Transverse colon (tissue), 4 donors: Measurements from ENCODE around the gene MGA. TPM values are rescaled to one million over a fixed set of nuclear protein-coding genes. Genes with fewer than 3 reads are reported as not detected.

Experiments used
- DNase-seq: peaks from one replicate; pipeline ENCODE4 v3.0.0-alpha.2; 2019
- H3K27ac ChIP-seq, 4 donors: fragments of 200-600 bp; sonication (generic); 2 replicates each; pipeline ENCODE4 v1.5.1; 2016 to 2018; ENCODE audit warnings: inconsistent platforms in 4 of 4
- H3K27me3 ChIP-seq: fragments of 200-600 bp; sonication (generic); 2 replicates; pipeline ENCODE4 v1.5.1; 2017; ENCODE audit warnings: inconsistent platforms
- H3K36me3 ChIP-seq, 4 donors: fragments of 200-600 bp; sonication (generic); 2 replicates each; pipeline ENCODE4 v1.5.1; 2017 to 2019; ENCODE audit warnings: inconsistent platforms in 4 of 4
- H3K4me1 ChIP-seq, 4 donors: fragments of 200-600 bp; sonication (generic); 2 replicates each; pipeline ENCODE4 v1.5.1; 2017 to 2020; ENCODE audit warnings: inconsistent platforms in 4 of 4
- H3K4me3 ChIP-seq, 4 donors: fragments of 200-600 bp; sonication (generic); 1 replicate in 1 of 4; 2 replicates in 3 of 4; pipeline versions ENCODE4 v1.5.1 to v1.6.1; 2017 to 2019; ENCODE audit warnings: inconsistent platforms in 4 of 4
- H3K9me3 ChIP-seq, 2 donors: fragments of 200-600 bp; sonication (generic); 2 replicates each; pipeline ENCODE4 v1.5.1; 2017 to 2019; ENCODE audit warnings: inconsistent platforms in 2 of 2
- EP300 ChIP-seq: sonication (generic); formaldehyde crosslinking; IDR thresholded peaks from one replicate; pipeline ENCODE4 v1.6.1; 2017; ENCODE audit warnings: antibody characterized with exemption, low read depth
- POLR2A ChIP-seq: fragments of 450-650 bp; IDR thresholded peaks from one replicate; pipeline ENCODE4 v1.6.1; 2016; ENCODE audit warnings: antibody characterized with exemption, mild to moderate bottlenecking, moderate library complexity
- POLR2AphosphoS5 ChIP-seq, 3 donors: sonication (generic); formaldehyde crosslinking; IDR thresholded peaks; one replicate each; pipeline ENCODE4 v1.6.1; 2016; ENCODE audit warnings: antibody characterized with exemption in 3 of 3
- WGBS, 2 donors: methylation state at CpG; one replicate each; pipeline ENCODE4 v1.1.5; 2018; ENCODE audit warnings: low coverage in 1 of 2; 5-methylcytosine and 5-hydroxymethylcytosine counted together
- in situ Hi-C, 4 donors: fragments of 200-750 bp; cut with MboI; loops; one replicate each; pipeline versions ENCODE4 v1.15.0 to v1.15.1; 2017; ENCODE audit warnings: low sequenced_read_pairs in 3 of 4, low pct_ligation_motif_present in 1 of 4, low pct_unique_long_range_greater_than_20kb in 1 of 4
- intact Hi-C: fragments of 100-400 bp; cut with DNase I; formaldehyde crosslinking; loops from one replicate; pipeline ENCODE4 v1.15.1; 2023; ENCODE audit warnings: low total_unique reads
- total RNA-seq, 4 donors: library from RNA; depleted of rRNA; stranded (reverse); fragments of >200 nt; gene quantifications; one replicate each; pipeline ENCODE4 v1.1.0, GENCODE V29; 2016
- TF ChIP-seq, protein P1 (sequence below), 5 experiments: fragments of 200-600 bp in 3 of 5; fragments of 450-650 bp in 2 of 5; sonication (generic) in 3 of 5; IDR thresholded peaks; 1 replicate in 2 of 5; 2 replicates in 3 of 5; pipeline ENCODE4 v1.5.1; 2016 to 2017; ENCODE audit warnings: antibody characterized with exemption in 5 of 5, inconsistent platforms in 3 of 5, mild to moderate bottlenecking in 2 of 5, moderate library complexity in 1 of 5

Gene MGA
- total RNA-seq, 4 donors from 2014 or later: 12.3 to 33.2 (median 27.6) TPM

DNA sequence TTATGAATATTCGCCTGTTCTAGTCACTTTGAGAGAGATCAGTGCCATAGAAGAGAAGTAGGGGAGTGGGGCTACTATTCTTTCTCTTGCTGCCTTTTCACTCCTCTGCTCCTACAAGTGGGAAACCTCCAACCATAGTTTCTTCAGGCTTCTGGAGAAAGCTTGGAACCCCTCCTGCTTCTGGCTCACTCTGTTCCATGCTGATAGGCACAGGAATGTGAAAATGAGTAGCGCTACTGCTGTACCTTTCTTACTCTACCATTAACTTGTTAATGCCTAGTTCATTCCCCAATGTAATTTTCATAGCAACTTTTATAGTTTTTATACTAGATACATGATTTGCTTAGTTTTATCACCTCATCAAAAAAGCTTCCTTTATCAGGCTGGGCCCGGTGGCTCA, 141.0 kb downstream of the MGA start:
- Histone ChIP-seq H3K4me3 (no peak overlapping the region), H3K9me3 (no peaks in the 10 kb centered on the region), H3K36me3 (no peaks in the 10 kb centered on the region), H3K27me3 (no peaks in the 10 kb centered on the region), H3K27ac (no peak overlapping the region), H3K4me1 (peaks cover 0 to 17% (median 9%) of the 10 kb centered on the region in 4 donors)
- in situ Hi-C loops: loop anchor here in 2 of 4 donors (25.0 kb wide), 1 partner anchor 189 kb away; no protein-coding TSS in a partner anchor
- intact Hi-C loops: no loop called here
- DNase-seq: no peak
- TF ChIP-seq POLR2A (no peak), EP300 (no peak), POLR2AphosphoS5 (IDR thresholded peaks at IDR 0.05) (no peak)
- TF ChIP-seq, protein P1, sequence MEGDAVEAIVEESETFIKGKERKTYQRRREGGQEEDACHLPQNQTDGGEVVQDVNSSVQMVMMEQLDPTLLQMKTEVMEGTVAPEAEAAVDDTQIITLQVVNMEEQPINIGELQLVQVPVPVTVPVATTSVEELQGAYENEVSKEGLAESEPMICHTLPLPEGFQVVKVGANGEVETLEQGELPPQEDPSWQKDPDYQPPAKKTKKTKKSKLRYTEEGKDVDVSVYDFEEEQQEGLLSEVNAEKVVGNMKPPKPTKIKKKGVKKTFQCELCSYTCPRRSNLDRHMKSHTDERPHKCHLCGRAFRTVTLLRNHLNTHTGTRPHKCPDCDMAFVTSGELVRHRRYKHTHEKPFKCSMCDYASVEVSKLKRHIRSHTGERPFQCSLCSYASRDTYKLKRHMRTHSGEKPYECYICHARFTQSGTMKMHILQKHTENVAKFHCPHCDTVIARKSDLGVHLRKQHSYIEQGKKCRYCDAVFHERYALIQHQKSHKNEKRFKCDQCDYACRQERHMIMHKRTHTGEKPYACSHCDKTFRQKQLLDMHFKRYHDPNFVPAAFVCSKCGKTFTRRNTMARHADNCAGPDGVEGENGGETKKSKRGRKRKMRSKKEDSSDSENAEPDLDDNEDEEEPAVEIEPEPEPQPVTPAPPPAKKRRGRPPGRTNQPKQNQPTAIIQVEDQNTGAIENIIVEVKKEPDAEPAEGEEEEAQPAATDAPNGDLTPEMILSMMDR (IDR thresholded peaks at IDR 0.05): no peak
- 89 to 96% methylated on average over 3 of the region's 3 CpGs for WGBS, 2 donors

DNA sequence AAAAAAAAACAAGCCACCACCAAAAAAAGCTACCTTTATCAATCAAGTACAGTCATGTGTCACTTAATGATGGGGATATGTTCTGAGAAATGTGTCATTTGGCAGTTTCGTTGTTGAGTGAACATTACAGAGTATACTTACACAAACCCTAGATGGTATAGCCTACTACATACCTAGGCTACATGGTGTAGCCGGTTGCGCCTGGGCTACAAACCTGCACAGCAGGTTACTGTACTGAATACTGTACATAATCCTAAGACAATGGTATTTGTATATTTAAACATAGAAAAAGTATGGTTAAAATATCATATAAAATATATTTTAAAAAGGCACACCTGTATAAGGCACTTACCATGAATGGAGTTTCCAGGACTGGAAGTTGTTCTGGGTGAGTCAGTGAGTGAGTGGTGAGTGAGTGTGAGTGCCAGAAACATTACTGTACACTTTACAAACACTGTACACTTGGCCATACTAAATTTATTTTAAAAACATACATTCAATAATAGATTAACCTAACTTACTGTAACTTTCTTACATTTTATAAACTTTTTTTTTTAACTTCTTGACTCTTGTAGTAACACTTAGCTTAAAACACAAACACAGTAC, 141.7 kb downstream of the MGA start:
- Histone ChIP-seq H3K4me1 (peaks cover 0 to 12% (median 8%) of the 10 kb centered on the region in 4 donors), H3K36me3 (no peaks in the 10 kb centered on the region), H3K4me3 (no peak overlapping the region), H3K9me3 (no peaks in the 10 kb centered on the region), H3K27ac (no peak overlapping the region), H3K27me3 (no peaks in the 10 kb centered on the region)
- in situ Hi-C loops (loop anchor here in 2 of 4 donors (25.0 kb wide), 1 partner anchor 190 kb away; no protein-coding TSS in a partner anchor), intact Hi-C loops (no loop called here)
- DNase-seq: no peak
- TF ChIP-seq POLR2A: no peak
- TF ChIP-seq, protein P1 (IDR thresholded peaks at IDR 0.05): no peak
- TF ChIP-seq EP300: no peak
- TF ChIP-seq POLR2AphosphoS5 (IDR thresholded peaks at IDR 0.05): no peak
- 95 to 100% methylated on average over 2 to 3 of the region's 3 CpGs for WGBS, 2 donors

DNA sequence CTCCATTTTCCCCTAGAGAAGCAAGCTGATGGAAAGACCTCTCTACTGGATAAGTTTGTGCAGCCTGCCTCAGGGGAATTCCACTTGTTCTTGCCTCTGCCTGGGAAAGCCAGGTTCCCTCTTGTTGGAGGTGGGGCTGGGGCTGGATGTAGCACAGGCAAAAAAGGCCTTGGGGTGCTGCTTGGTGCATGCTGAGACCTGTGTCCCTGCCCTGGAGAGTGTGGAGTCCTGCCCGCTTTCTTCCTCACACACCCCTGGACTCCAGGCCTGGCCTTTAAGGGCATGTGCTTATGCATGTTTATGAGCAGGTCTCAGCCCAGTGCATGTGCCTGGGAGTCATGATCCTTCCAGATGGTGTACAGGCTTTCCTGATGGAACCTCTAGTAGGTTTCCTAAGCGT, 144.2 kb downstream of the MGA start:
- Histone ChIP-seq H3K27me3 (no peaks in the 10 kb centered on the region), H3K9me3 (no peaks in the 10 kb centered on the region), H3K36me3 (no peaks in the 10 kb centered on the region), H3K27ac (peak overlapping the region in 1 of 4 donors; percentile 9), H3K4me1 (peaks cover 0 to 12% (median 8%) of the 10 kb centered on the region in 4 donors), H3K4me3 (no peak overlapping the region)
- no peak for DNase-seq
- in situ Hi-C loops (loop anchor here in 2 of 4 donors (25.0 kb wide), 1 partner anchor 192 kb away; no protein-coding TSS in a partner anchor), intact Hi-C loops (no loop called here)
- WGBS, 2 donors: 76% methylated on average over 2 of the region's 2 CpGs; no CpG with 5 or more reads in 1 of the 2 donors
- TF ChIP-seq EP300 (no peak), POLR2A (no peak), POLR2AphosphoS5 (IDR thresholded peaks at IDR 0.05) (no peak)
- TF ChIP-seq, protein P1 (IDR thresholded peaks at IDR 0.05): no peak

DNA sequence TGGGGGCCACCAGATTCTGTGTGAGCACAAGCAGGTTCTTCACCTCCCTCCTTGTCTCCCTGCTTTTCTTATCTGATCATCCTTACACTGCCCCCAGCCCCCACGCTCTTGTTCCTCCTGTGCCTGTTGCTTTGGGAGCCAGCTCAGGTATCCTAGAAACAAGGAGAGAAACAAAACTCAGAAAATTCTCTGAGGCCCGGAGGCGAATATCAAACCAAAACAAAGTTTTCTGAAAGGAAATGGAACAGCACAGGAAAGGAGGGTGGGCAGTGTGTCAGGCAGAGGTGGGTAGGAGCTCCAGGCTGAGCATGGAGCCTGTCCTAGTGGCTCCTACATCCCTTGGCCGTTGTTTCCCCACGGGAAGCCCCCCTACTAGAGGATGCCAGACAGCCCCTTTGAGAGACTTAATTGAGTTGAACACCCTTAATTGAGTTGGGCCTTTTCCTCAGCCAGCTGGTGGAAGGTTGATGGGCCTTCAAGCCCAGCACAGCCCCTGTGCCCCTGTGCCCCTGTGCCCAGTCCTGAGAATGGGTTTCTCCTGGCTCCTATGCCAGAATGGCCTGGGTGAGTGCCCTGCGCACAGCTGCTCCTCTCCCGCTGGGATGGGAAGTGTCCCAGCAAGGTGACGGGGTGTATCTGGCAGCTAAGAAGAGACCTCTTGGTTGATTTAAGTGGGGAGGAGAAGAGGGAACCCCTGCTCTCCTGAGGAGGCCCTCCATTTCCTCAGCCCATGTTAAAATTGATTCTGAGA, 144.9 kb downstream of the MGA start:
- in situ Hi-C loops (loop anchor here in 2 of 4 donors (25.0 kb wide), 1 partner anchor 193 kb away; no protein-coding TSS in a partner anchor), intact Hi-C loops (no loop called here)
- WGBS, 2 donors: 83% methylated on average over 8 of the region's 8 CpGs; no CpG with 5 or more reads in 1 of the 2 donors

More for the DNA sequence above, 144.9 kb downstream of the MGA start:
- Histone ChIP-seq H3K36me3 (no peaks in the 10 kb centered on the region), H3K4me1 (peaks cover 0 to 12% (median 8%) of the 10 kb centered on the region in 4 donors), H3K27me3 (no peaks in the 10 kb centered on the region), H3K4me3 (no peak overlapping the region), H3K9me3 (no peaks in the 10 kb centered on the region), H3K27ac (peak overlapping the region in 1 of 4 donors; percentile 9)
- no peak for TF ChIP-seq POLR2AphosphoS5 (IDR thresholded peaks at IDR 0.05)
- TF ChIP-seq EP300: no peak
- TF ChIP-seq, protein P1 (IDR thresholded peaks at IDR 0.05): no peak
- TF ChIP-seq POLR2A: no peak
- no peak for DNase-seq
